PC-3 (cell line): ENCODE measurements around the gene PLPP7.

Experiments used
- EZH2 ChIP-seq: fragments of 300-600 bp; sonication (generic); IDR thresholded peaks from one replicate; pipeline ENCODE4 v1.6.1; 2017; ENCODE audit warnings: antibody characterized with exemption, mild to moderate bottlenecking, low read length; ENCODE audit not compliant: unreplicated experiment
- EZH2phosphoT487 ChIP-seq: fragments of 300-600 bp; sonication (generic); IDR thresholded peaks from 2 replicates; pipeline ENCODE4 v1.6.1; 2018; ENCODE audit warnings: mild to moderate bottlenecking, antibody characterized with exemption, low read length, borderline replicate concordance
- TF ChIP-seq, protein P1 (sequence below): fragments of 300-600 bp; sonication (generic); conservative IDR thresholded peaks from 2 replicates; pipeline ENCODE4 v1.5.1; 2017; ENCODE audit warnings: antibody characterized with exemption, low read depth, mild to moderate bottlenecking, low read length

DNA sequence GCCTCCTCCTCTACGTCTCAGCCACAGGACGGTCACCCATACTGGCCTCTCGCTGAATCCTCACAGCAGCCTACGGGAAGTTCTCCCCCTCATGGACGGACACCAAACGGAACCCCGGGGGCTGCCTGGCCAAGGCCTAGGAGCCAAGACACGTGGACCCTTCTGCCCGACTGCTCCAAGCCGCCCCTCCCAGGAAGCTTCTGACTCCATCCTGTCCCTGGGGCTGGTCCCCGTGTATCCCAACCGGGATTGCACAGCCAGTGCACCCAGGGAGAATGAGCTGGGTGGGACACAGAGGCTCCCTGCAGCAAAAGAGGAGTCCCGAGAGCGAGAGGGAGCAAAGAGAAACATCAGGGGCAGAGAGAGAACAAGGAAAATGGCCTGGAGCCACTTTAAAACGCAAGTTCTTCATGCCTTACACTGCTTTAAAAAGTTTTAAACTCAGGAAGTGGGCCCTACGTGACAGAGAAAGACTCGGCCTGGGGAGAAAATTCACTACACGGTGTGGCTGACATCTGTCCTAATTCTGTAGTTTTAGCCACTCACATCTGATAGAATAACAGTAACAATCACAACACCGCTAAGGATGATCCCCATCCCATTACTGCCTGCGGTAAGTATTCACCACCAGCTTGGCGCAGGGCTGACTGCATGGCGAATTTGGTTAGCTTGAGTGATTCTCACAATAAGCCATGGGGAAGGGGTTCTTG, 16.2 kb upstream of the PLPP7 start:
- TF ChIP-seq, protein P1, sequence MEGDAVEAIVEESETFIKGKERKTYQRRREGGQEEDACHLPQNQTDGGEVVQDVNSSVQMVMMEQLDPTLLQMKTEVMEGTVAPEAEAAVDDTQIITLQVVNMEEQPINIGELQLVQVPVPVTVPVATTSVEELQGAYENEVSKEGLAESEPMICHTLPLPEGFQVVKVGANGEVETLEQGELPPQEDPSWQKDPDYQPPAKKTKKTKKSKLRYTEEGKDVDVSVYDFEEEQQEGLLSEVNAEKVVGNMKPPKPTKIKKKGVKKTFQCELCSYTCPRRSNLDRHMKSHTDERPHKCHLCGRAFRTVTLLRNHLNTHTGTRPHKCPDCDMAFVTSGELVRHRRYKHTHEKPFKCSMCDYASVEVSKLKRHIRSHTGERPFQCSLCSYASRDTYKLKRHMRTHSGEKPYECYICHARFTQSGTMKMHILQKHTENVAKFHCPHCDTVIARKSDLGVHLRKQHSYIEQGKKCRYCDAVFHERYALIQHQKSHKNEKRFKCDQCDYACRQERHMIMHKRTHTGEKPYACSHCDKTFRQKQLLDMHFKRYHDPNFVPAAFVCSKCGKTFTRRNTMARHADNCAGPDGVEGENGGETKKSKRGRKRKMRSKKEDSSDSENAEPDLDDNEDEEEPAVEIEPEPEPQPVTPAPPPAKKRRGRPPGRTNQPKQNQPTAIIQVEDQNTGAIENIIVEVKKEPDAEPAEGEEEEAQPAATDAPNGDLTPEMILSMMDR, result no peak
- TF ChIP-seq EZH2 (no peak), EZH2phosphoT487 (no peak)
